SK-N-SH (cell line): ENCODE measurements around the gene ALOXE3. TPM values are rescaled to one million over a fixed set of nuclear protein-coding genes. Genes with fewer than 3 reads are reported as not detected.

ENCODE experiments used
- CTCF ChIA-PET: fragments of 300-600, 350-600 bp; formaldehyde crosslinking; extraction: SDS; loops from one replicate; lab custom pipeline; 2021; lab: Yijun Ruan, JAX
- POLR2A ChIA-PET: fragments of 350-600 bp; sonication (Branson Sonifier 250); formaldehyde crosslinking; extraction: SDS; loops from one replicate; lab custom pipeline; 2020; ENCODE audit warnings: antibody characterized with exemption, inconsistent platforms; lab: Yijun Ruan, JAX
- DNase-seq: peaks from one replicate; pipeline ENCODE4 v3.0.0; 2012
- H2AFZ ChIP-seq: fragments of 200-600 bp; sonication (generic); 2 replicates; pipeline ENCODE4 v1.8.1; 2016; ENCODE audit warnings: antibody characterized with exemption, mild to moderate bottlenecking, low read depth
- H3F3A ChIP-seq: fragments of 200-600 bp; sonication (generic); replicated peaks from 2 replicates; pipeline ENCODE3; 2016; ENCODE audit warnings: antibody characterized with exemption, mild to moderate bottlenecking; ENCODE audit not compliant: insufficient read depth
- H3K27ac ChIP-seq, 2 experiments: fragments of 200-500 bp in 1 of 2; fragments of 200-600 bp in 1 of 2; sonication (Bioruptor generic) in 1 of 2; sonication (generic), shearing (Covaris generic) in 1 of 2; 2 replicates each; pipeline versions ENCODE4 v1.5.1 to v1.6.1; 2014 to 2016; ENCODE audit warnings: low read depth in 2 of 2, inconsistent platforms in 1 of 2, low read length in 1 of 2, mild to moderate bottlenecking in 1 of 2, mixed read lengths in 1 of 2
- H3K27me3 ChIP-seq: fragments of 200-600 bp; sonication (generic), shearing (Covaris generic); 2 replicates; pipeline ENCODE4 v1.6.1; 2016; ENCODE audit warnings: mixed run types; ENCODE audit not compliant: insufficient read depth
- H3K36me3 ChIP-seq, 2 experiments: fragments of 200-500 bp in 1 of 2; fragments of 200-600 bp in 1 of 2; sonication (Bioruptor generic) in 1 of 2; sonication (generic) in 1 of 2; replicated peaks in 1 of 2; 2 replicates each; pipeline versions ENCODE3 to v1.5.1; 2014 to 2016; ENCODE audit warnings: low read length in 1 of 2, mild to moderate bottlenecking in 1 of 2; ENCODE audit not compliant: insufficient read depth in 2 of 2, control insufficient read depth in 1 of 2
- H3K4me1 ChIP-seq, 2 experiments: fragments of 200-500 bp in 1 of 2; fragments of 200-600 bp in 1 of 2; sonication (Bioruptor generic) in 1 of 2; sonication (generic), shearing (Covaris generic) in 1 of 2; 2 replicates each; pipeline versions ENCODE4 v1.5.1 to v1.6.1; 2014 to 2016; ENCODE audit warnings: low read depth in 1 of 2, low read length in 1 of 2, mixed run types in 1 of 2; ENCODE audit not compliant: insufficient read depth in 2 of 2, control insufficient read depth in 1 of 2
- H3K4me2 ChIP-seq: fragments of 200-600 bp; sonication (generic), shearing (Covaris generic); 2 replicates; pipeline ENCODE4 v1.6.1; 2017; ENCODE audit warnings: mixed run types
- H3K4me3 ChIP-seq, 2 experiments: fragments of 200-500 bp in 1 of 2; fragments of 200-600 bp in 1 of 2; sonication (Bioruptor generic) in 1 of 2; sonication (generic), shearing (Covaris generic) in 1 of 2; 2 replicates each; pipeline versions ENCODE4 v1.5.1 to v1.8.1; 2014 to 2016; ENCODE audit warnings: low read depth in 2 of 2, inconsistent platforms in 1 of 2, low read length in 1 of 2, mild to moderate bottlenecking in 1 of 2, mixed read lengths in 1 of 2, moderate library complexity in 1 of 2
- H3K79me2 ChIP-seq: fragments of 200-600 bp; sonication (generic); 2 replicates; pipeline ENCODE4 v1.8.1; 2017; ENCODE audit warnings: mild to moderate bottlenecking; ENCODE audit not compliant: insufficient read depth
- H3K9ac ChIP-seq: fragments of 200-600 bp; sonication (generic); 2 replicates; pipeline ENCODE4 v1.6.1; 2017; ENCODE audit warnings: mixed run types
- H3K9me2 ChIP-seq: fragments of 200-600 bp; sonication (generic); 2 replicates; pipeline ENCODE4 v1.6.1; 2017; ENCODE audit warnings: mixed run types
- H3K9me3 ChIP-seq: fragments of 200-600 bp; sonication (generic); 2 replicates; pipeline ENCODE4 v1.6.1; 2017; ENCODE audit warnings: mixed run types, mild to moderate bottlenecking, moderate library complexity
- H4K20me1 ChIP-seq: fragments of 200-600 bp; sonication (generic); 2 replicates; pipeline ENCODE4 v1.6.1; 2017; ENCODE audit warnings: mild to moderate bottlenecking, mixed run types; ENCODE audit not compliant: insufficient read depth
- CHD2 ChIP-seq: fragments of 150-350 bp; IDR thresholded peaks from 2 replicates; pipeline ENCODE4 v1.6.1; 2018; ENCODE audit warnings: low read length; ENCODE audit not compliant: partially characterized antibody
- FOXJ3 ChIP-seq: sonication (generic); formaldehyde crosslinking; IDR thresholded peaks from 2 replicates; pipeline ENCODE4 v1.5.1; 2020; ENCODE audit warnings: mild to moderate bottlenecking, missing genetic modification reagents
- GATA2 ChIP-seq: sonication (generic); formaldehyde crosslinking; IDR thresholded peaks from 2 replicates; pipeline ENCODE4 v1.5.0; 2020; ENCODE audit warnings: mild to moderate bottlenecking, missing genetic modification reagents
- IRF3 ChIP-seq: fragments of 150-350 bp; IDR thresholded peaks from 2 replicates; pipeline ENCODE4 v1.6.1; 2016; ENCODE audit warnings: mild to moderate bottlenecking, low read depth, low read length
- JUND ChIP-seq: IDR thresholded peaks from 2 replicates; pipeline ENCODE4 v1.4.0; 2012
- MEF2A ChIP-seq: IDR thresholded peaks from 2 replicates; pipeline ENCODE4 v1.4.0; 2012; ENCODE audit warnings: low read depth, borderline replicate concordance
- NRF1 ChIP-seq: IDR thresholded peaks from 2 replicates; pipeline ENCODE4 v1.6.1; 2012; ENCODE audit warnings: low read depth, mild to moderate bottlenecking, low read length
- POLR2AphosphoS5 ChIP-seq: IDR thresholded peaks from 2 replicates; pipeline ENCODE4 v1.6.1; 2012; ENCODE audit warnings: low read depth, low read length
- RAD21 ChIP-seq: IDR thresholded peaks from 2 replicates; pipeline ENCODE4 v1.6.1; 2012; ENCODE audit warnings: mild to moderate bottlenecking, low read length
- RCOR1 ChIP-seq: fragments of 150-350 bp; IDR thresholded peaks from 2 replicates; pipeline ENCODE4 v1.6.1; 2017; ENCODE audit warnings: antibody characterized with exemption, low read length
- RXRA ChIP-seq: IDR thresholded peaks from 2 replicates; pipeline ENCODE4 v1.4.0; 2012; ENCODE audit warnings: low read depth, mild to moderate bottlenecking, borderline replicate concordance
- SIN3A ChIP-seq: IDR thresholded peaks from 2 replicates; pipeline ENCODE4 v1.6.1; 2012; ENCODE audit warnings: low read depth, mild to moderate bottlenecking, low read length, moderate library complexity, borderline replicate concordance
- TAF1 ChIP-seq: IDR thresholded peaks from 2 replicates; pipeline ENCODE4 v1.6.1; 2012; ENCODE audit warnings: low read depth, mild to moderate bottlenecking, low read length, moderate library complexity, borderline replicate concordance
- TCF12 ChIP-seq: IDR thresholded peaks from 2 replicates; pipeline ENCODE4 v1.4.0; 2012
- TEAD4 ChIP-seq: IDR thresholded peaks from 2 replicates; pipeline ENCODE4 v1.4.0; 2012; ENCODE audit warnings: mild to moderate bottlenecking, borderline replicate concordance; ENCODE audit not compliant: insufficient read depth
- USF1 ChIP-seq: IDR thresholded peaks from 2 replicates; pipeline ENCODE4 v1.4.0; 2012; ENCODE audit warnings: low read depth, borderline replicate concordance
- USF2 ChIP-seq: fragments of 150-350 bp; IDR thresholded peaks from 2 replicates; pipeline ENCODE4 v1.6.1; 2017; ENCODE audit warnings: antibody characterized with exemption, low read length, low read depth, borderline replicate concordance
- YY1 ChIP-seq: IDR thresholded peaks from 2 replicates; pipeline ENCODE4 v1.4.0; 2012; ENCODE audit warnings: low read depth, mild to moderate bottlenecking
- ZBTB33 ChIP-seq: IDR thresholded peaks from 2 replicates; pipeline ENCODE4 v1.4.0; 2012; ENCODE audit warnings: low read depth, borderline replicate concordance
- WGBS: methylation state at CpG from one replicate; pipeline ENCODE4 v1.1.6; 2017; ENCODE audit warnings: low lambda C conversion rate; 5-methylcytosine and 5-hydroxymethylcytosine counted together
- polyA plus RNA-seq, 3 experiments: library from polyadenylated mRNA; depleted of rRNA; stranded (reverse); fragments of >200 nt; gene quantifications; 2 replicates each; pipeline ENCODE4 v1.2.3, GENCODE V29; 2012

Gene ALOXE3
- polyA plus RNA-seq, 1 of the 3 experiments (the other 2 are of a cell fraction) = 0.46 TPM

- WGBS = 96% methylated on average over 9 of the region's 11 CpGs
- TF ChIP-seq RAD21 (no peak), TAF1 (no peak), GATA2 (no peak), USF1 (no peak), TCF12 (no peak), FOXJ3 (no peak), YY1 (no peak), TEAD4 (no peak), ZBTB33 (no peak), SIN3A (no peak), RXRA (no peak), RCOR1 (no peak), MEF2A (no peak), CHD2 (no peak), IRF3 (no peak), POLR2AphosphoS5 (no peak), NRF1 (no peak), JUND (no peak), USF2 (no peak)
- Histone ChIP-seq H3K27me3 (no peaks in the 10 kb centered on the region), H3K9me3 (no peaks in the 10 kb centered on the region), H3F3A (peaks cover 27% of the 10 kb centered on the region), H4K20me1 (peaks cover 8% of the 10 kb centered on the region; the same call in 1 of the 2 replicates), H3K36me3 (peaks cover 20 to 47% of the 10 kb centered on the region in 2 experiments), H3K4me2 (no peak overlapping the region), H3K27ac (no peak overlapping the region), H3K79me2 (no peaks in the 10 kb centered on the region), H3K9me2 (no peaks in the 10 kb centered on the region), H3K4me1 (peaks cover 0 to 5% of the 10 kb centered on the region in 2 experiments; a peak in 1 of 4 replicates), H3K4me3 (no peak overlapping the region), H3K9ac (no peak overlapping the region), H2AFZ (no peak overlapping the region)
- CTCF ChIA-PET = interaction anchor here (0.6 to 9.5 kb wide), 5 partner anchors 17 to 1522 kb away, joined by 3 to 98 read pairs (median 3); partner anchors contain the start of genes ALOXE3 and VAMP2
- DNase-seq = no peak
- POLR2A ChIA-PET = interaction anchor here (1.7 kb wide), 1 partner anchor 15 kb away, joined by 6 read pairs; no protein-coding TSS in a partner anchor
Measured at GRCh38 chr17:8141741-8142140, 23.4 kb upstream of the ALOXE3 start.
